GM19239 (cell line): Measurements from ENCODE around the gene ACTR2.
"Not testable (repeated sequence)": the region's sequence is repeated elsewhere in the genome, so short reads cannot be mapped to it uniquely, and the experiment has no call there.

Source experiments
- DNase-seq: peaks from one replicate; pipeline ENCODE4 v3.0.0; 2011; ENCODE audit warnings: low spot score; ENCODE audit not compliant: insufficient read length
- FAIRE-seq: peaks from 2 replicates; lab custom pipeline; 2011; peaks lifted over from hg19 to GRCh38; lab: Jason Lieb, UNC

The ACTR2 gene

DNA sequence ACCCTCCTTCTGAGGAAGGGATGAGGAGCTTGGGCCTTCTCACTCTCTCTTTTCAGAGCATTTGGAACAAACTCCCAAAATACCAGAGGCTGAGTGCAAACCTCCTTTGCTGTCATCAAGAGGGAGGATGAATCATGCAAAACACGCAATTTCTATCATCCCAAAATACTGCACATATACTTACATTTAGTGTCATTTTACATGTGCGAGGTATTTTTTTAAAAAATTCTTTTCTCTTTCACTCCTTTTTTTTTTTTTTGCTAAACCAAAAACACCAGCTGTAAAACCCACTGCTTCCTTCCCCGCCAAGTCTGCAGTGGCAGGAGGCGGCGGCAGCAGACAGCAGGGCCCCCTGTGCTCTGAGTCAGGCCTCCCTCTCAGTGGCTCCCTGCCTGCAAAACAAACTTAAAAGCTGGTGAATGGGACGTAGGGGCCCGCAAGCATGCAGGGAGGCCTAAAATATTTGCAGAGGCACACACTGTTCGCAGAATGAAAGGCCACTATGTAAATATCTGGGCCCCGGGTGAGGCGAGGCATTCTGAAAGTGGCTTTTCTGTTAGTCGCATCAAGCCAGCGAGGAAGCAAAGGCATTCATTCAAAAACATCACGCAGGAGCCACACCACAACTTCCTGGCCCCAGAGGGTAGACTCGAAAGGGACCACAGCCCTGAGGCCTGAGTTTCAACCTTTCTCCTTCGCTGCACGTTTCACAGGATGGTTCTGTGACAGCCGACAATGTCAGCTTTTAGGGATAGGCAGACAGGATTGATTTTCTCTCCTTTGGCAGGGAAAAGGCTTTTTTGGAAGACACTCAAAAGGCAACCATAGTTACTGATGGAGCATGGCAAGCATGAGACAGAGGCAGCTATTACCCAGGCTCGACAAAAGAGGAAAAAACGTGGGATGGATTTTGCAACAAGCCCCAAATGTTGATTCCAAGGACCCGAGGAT, 73.4 kb downstream of the ACTR2 start:
- DNase-seq: peak; percentile 83
- FAIRE-seq: peak; percentile 91

- FAIRE-seq: no peak
These were observed 78.3 kb downstream of the ACTR2 start for GRCh38 chr2:65305934-65306333.

DNA sequence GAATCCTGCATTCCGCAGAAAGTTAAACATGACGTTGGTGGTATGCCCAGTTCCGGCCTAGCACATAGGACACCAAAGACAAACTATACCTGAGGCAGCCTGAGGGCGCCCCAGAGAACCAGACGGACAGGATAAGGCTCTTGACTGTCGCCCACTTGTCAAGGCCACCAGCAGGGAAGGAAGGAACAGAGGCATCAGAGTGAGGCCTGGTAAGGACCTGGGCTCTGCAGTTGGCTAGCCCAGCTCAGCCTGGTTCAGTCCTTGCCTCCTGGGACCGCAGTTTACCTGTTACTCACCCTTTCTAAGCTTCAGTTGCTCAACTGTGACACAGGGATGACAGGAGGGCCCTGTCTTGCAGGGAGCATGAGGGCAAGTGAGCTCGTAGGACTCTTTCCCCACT, 82.1 kb downstream of the ACTR2 start:
- DNase-seq (no peak), FAIRE-seq (no peak)

More at GRCh38 chr2:65305934-65306333, 78.3 kb downstream of the ACTR2 start:
- no peak for DNase-seq

DNA sequence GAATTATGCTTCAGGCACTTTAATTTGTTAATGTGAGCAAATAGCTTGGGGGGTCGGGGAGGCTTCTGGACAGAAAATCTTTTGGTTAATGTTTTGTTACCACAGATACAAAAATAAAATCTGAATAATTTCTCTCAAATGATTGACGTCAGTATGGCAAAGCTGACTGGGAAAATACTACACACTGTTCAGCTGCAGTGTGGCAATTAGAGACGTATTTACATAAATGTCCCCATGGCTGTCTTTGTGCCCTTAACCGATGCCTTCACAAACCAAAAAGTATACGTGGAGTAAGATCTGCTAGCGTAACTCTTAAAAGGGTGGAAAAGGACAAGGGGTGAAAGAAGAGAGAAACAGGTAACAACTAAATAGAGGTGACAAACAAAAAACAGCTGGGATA, 83.4 kb downstream of the ACTR2 start:
- no peak for DNase-seq
- no peak for FAIRE-seq

- FAIRE-seq (no peak), DNase-seq (no peak)
These were observed 84.0 kb downstream of the ACTR2 start for GRCh38 chr2:65311596-65311995.

DNA sequence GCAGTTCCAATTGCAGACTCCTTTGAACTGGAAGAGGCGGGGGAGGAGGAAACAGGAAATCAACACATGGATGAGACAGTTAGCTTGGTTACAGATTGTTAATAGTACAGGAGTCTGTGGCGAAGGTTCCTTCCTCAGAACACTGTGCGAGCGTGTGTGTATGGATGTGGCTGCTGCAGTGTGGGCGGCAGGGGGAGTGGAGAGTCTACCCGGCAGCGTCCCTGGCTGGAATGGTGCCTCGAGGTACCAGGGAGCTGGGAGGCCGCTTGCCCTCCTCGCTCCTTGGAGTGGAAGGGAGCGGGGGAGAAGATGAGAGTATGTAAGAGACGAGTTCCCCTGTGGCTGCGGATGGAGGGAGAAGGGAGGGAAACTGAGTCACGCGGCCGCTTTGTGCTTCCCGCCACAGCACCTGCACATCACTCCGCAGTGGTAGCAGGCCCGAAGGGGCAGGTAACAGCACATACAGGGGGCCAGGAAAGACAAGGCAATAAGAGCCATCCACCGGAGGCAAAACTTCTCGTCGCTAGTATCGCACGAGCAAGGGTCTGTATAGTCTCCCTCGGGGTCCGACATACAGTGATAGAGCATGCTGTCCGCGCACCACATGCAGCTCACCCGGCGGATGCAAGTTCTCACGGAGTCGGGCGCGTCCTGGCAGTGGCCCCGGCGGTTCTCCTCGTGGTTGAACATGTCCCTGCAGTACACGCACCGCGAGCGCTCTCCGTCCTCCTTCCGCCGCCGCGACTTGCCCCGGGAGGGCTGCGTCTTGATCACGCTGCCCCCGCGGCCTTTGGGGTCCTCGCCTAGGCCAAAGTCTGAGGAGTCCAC, 85.7 kb downstream of the ACTR2 start:
- FAIRE-seq: no peak

DNA sequence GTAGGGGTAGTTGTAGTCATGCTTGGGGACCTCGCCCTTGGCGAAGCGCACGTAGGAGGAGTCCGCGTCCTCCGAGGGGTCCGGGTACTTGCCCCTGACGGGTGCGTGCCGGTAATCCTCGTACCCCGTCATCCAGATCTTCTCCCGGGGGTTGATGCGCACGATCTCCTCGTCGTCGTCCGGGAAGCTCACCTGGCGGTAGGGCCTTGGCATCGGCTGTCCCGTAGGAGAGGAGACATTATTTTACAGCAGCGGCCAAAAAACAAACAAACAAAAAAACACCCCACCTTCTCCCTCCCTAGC, 86.3 kb downstream of the ACTR2 start:
- no peak for FAIRE-seq
- DNase-seq: no peak

More for the DNA sequence above, 85.7 kb downstream of the ACTR2 start:
- no peak for DNase-seq

- FAIRE-seq (peak; percentile 68), DNase-seq (no peak)
These were observed 87.3 kb downstream of the ACTR2 start for GRCh38 chr2:65314801-65315441.

DNA sequence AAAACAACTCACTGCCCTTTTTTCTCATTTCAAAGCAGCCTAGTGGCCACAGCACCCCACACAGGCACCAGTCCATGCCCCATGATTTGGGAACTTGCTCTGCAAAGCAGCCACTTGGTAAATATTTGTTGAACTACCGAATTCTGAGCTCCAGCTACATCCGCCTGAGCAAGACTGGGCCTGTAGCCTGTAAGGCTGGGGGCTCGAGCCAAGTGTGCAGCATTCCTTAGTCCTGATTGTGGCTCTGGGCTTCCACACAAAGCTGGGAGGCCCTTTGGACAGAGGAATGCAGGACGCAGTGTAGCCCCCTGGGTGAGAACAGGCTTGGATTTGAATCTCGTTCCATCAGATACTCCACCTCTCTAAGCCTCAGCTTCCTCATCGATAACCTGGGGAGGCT, 88.4 kb downstream of the ACTR2 start:
- FAIRE-seq: no peak
- no peak for DNase-seq

- not testable (repeated sequence) for FAIRE-seq, DNase-seq
These were observed 89.7 kb downstream of the ACTR2 start for GRCh38 chr2:65317351-65317750.

DNA sequence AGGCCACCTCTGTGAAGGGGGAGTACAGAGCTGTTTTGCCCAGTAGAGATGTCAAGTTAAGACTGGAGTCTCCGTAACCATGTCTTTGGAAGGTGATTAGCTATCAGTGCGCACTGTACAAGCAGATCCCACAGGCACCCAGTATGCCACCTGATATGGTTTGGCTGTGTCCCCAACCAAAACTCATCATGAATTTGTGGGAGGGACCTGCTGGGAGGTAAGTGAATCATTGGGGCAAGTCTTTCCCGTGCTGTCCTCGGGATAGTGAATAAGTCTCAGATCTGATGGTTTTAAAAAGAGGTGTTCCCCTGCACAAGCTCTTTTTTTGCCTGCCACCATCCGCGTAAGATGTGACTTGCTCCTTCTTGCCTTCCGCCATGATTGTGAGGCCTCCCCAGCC, 90.2 kb downstream of the ACTR2 start:
- no peak for FAIRE-seq
- no peak for DNase-seq

GRCh38 chr2:65319072-65319673, 91.5 kb downstream of the ACTR2 start:
- FAIRE-seq (no peak), DNase-seq (no peak)

DNA sequence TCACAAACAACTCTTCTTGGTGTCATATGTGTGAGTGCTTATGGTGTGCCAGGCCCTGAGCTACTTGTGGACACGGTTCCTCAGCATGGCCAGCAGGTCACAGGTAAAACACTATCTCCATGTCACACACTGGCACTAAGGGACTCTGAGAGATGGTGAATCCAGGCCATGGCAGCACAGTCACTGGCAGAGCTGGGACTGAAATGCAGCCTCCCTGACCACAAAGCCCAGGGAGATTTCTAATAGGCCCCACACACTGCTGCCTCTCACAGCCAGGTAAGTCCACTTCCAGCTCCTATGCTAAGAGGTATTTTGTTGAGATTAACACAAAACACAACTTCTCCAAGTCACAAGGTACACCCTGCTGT, 92.0 kb downstream of the ACTR2 start:
- DNase-seq (no peak), FAIRE-seq (no peak)

GRCh38 chr2:65320042-65320725, 92.6 kb downstream of the ACTR2 start:
- DNase-seq: peak; percentile 39
- peak; percentile 66 for FAIRE-seq
